SK-N-SH (cell line): ENCODE data around the gene EFCAB13. TPM values are rescaled to one million over a fixed set of nuclear protein-coding genes. Genes with fewer than 3 reads are reported as not detected.

Source experiments
- CTCF ChIA-PET: fragments of 300-600, 350-600 bp; formaldehyde crosslinking; extraction: SDS; loops from one replicate; lab custom pipeline; 2021; lab: Yijun Ruan, JAX
- POLR2A ChIA-PET: fragments of 350-600 bp; sonication (Branson Sonifier 250); formaldehyde crosslinking; extraction: SDS; loops from one replicate; lab custom pipeline; 2020; ENCODE audit warnings: antibody characterized with exemption, inconsistent platforms; lab: Yijun Ruan, JAX
- DNase-seq: peaks from one replicate; pipeline ENCODE4 v3.0.0; 2012
- H2AFZ ChIP-seq: fragments of 200-600 bp; sonication (generic); 2 replicates; pipeline ENCODE4 v1.8.1; 2016; ENCODE audit warnings: antibody characterized with exemption, mild to moderate bottlenecking, low read depth
- H3F3A ChIP-seq: fragments of 200-600 bp; sonication (generic); replicated peaks from 2 replicates; pipeline ENCODE3; 2016; ENCODE audit warnings: antibody characterized with exemption, mild to moderate bottlenecking; ENCODE audit not compliant: insufficient read depth
- H3K27ac ChIP-seq, 2 experiments: fragments of 200-500 bp in 1 of 2; fragments of 200-600 bp in 1 of 2; sonication (Bioruptor generic) in 1 of 2; sonication (generic), shearing (Covaris generic) in 1 of 2; 2 replicates each; pipeline versions ENCODE4 v1.5.1 to v1.6.1; 2014 to 2016; ENCODE audit warnings: low read depth in 2 of 2, inconsistent platforms in 1 of 2, low read length in 1 of 2, mild to moderate bottlenecking in 1 of 2, mixed read lengths in 1 of 2
- H3K27me3 ChIP-seq: fragments of 200-600 bp; sonication (generic), shearing (Covaris generic); 2 replicates; pipeline ENCODE4 v1.6.1; 2016; ENCODE audit warnings: mixed run types; ENCODE audit not compliant: insufficient read depth
- H3K36me3 ChIP-seq, 2 experiments: fragments of 200-500 bp in 1 of 2; fragments of 200-600 bp in 1 of 2; sonication (Bioruptor generic) in 1 of 2; sonication (generic) in 1 of 2; replicated peaks in 1 of 2; 2 replicates each; pipeline versions ENCODE3 to v1.5.1; 2014 to 2016; ENCODE audit warnings: low read length in 1 of 2, mild to moderate bottlenecking in 1 of 2; ENCODE audit not compliant: insufficient read depth in 2 of 2, control insufficient read depth in 1 of 2
- H3K4me1 ChIP-seq, 2 experiments: fragments of 200-500 bp in 1 of 2; fragments of 200-600 bp in 1 of 2; sonication (Bioruptor generic) in 1 of 2; sonication (generic), shearing (Covaris generic) in 1 of 2; 2 replicates each; pipeline versions ENCODE4 v1.5.1 to v1.6.1; 2014 to 2016; ENCODE audit warnings: low read depth in 1 of 2, low read length in 1 of 2, mixed run types in 1 of 2; ENCODE audit not compliant: insufficient read depth in 2 of 2, control insufficient read depth in 1 of 2
- H3K4me2 ChIP-seq: fragments of 200-600 bp; sonication (generic), shearing (Covaris generic); 2 replicates; pipeline ENCODE4 v1.6.1; 2017; ENCODE audit warnings: mixed run types
- H3K4me3 ChIP-seq, 2 experiments: fragments of 200-500 bp in 1 of 2; fragments of 200-600 bp in 1 of 2; sonication (Bioruptor generic) in 1 of 2; sonication (generic), shearing (Covaris generic) in 1 of 2; 2 replicates each; pipeline versions ENCODE4 v1.5.1 to v1.8.1; 2014 to 2016; ENCODE audit warnings: low read depth in 2 of 2, inconsistent platforms in 1 of 2, low read length in 1 of 2, mild to moderate bottlenecking in 1 of 2, mixed read lengths in 1 of 2, moderate library complexity in 1 of 2
- H3K79me2 ChIP-seq: fragments of 200-600 bp; sonication (generic); 2 replicates; pipeline ENCODE4 v1.8.1; 2017; ENCODE audit warnings: mild to moderate bottlenecking; ENCODE audit not compliant: insufficient read depth
- H3K9ac ChIP-seq: fragments of 200-600 bp; sonication (generic); 2 replicates; pipeline ENCODE4 v1.6.1; 2017; ENCODE audit warnings: mixed run types
- H3K9me2 ChIP-seq: fragments of 200-600 bp; sonication (generic); 2 replicates; pipeline ENCODE4 v1.6.1; 2017; ENCODE audit warnings: mixed run types
- H3K9me3 ChIP-seq: fragments of 200-600 bp; sonication (generic); 2 replicates; pipeline ENCODE4 v1.6.1; 2017; ENCODE audit warnings: mixed run types, mild to moderate bottlenecking, moderate library complexity
- H4K20me1 ChIP-seq: fragments of 200-600 bp; sonication (generic); 2 replicates; pipeline ENCODE4 v1.6.1; 2017; ENCODE audit warnings: mild to moderate bottlenecking, mixed run types; ENCODE audit not compliant: insufficient read depth
- CHD2 ChIP-seq: fragments of 150-350 bp; IDR thresholded peaks from 2 replicates; pipeline ENCODE4 v1.6.1; 2018; ENCODE audit warnings: low read length; ENCODE audit not compliant: partially characterized antibody
- CTCF ChIP-seq: fragments of 200-600 bp; sonication (generic); IDR thresholded peaks from 2 replicates; pipeline ENCODE4 v1.6.1; 2017; ENCODE audit warnings: antibody characterized with exemption, mild to moderate bottlenecking, moderate library complexity
- ELF1 ChIP-seq: IDR thresholded peaks from 2 replicates; pipeline ENCODE4 v1.4.0; 2012
- EP300 ChIP-seq, 2 experiments: IDR thresholded peaks; 2 replicates each; pipeline versions ENCODE4 v1.4.0 to v1.6.1; 2012; ENCODE audit warnings: borderline replicate concordance in 1 of 2, low read depth in 1 of 2, low read length in 1 of 2
- EZH2phosphoT487 ChIP-seq: fragments of 200-600 bp; sonication (generic); IDR thresholded peaks from 2 replicates; pipeline ENCODE4 v1.6.1; 2017; ENCODE audit warnings: low read depth, mixed run types, mild to moderate bottlenecking, antibody characterized with exemption, moderate library complexity, borderline replicate concordance
- FOXJ3 ChIP-seq: sonication (generic); formaldehyde crosslinking; IDR thresholded peaks from 2 replicates; pipeline ENCODE4 v1.5.1; 2020; ENCODE audit warnings: mild to moderate bottlenecking, missing genetic modification reagents
- FOXM1 ChIP-seq: IDR thresholded peaks from 2 replicates; pipeline ENCODE4 v1.4.0; 2012; ENCODE audit warnings: low read depth, mild to moderate bottlenecking
- GABPA ChIP-seq: IDR thresholded peaks from 2 replicates; pipeline ENCODE4 v1.4.0; 2012; ENCODE audit warnings: low read depth, mild to moderate bottlenecking
- GATA2 ChIP-seq: sonication (generic); formaldehyde crosslinking; IDR thresholded peaks from 2 replicates; pipeline ENCODE4 v1.5.0; 2020; ENCODE audit warnings: mild to moderate bottlenecking, missing genetic modification reagents
- IRF3 ChIP-seq: fragments of 150-350 bp; IDR thresholded peaks from 2 replicates; pipeline ENCODE4 v1.6.1; 2016; ENCODE audit warnings: mild to moderate bottlenecking, low read depth, low read length
- JUND ChIP-seq: IDR thresholded peaks from 2 replicates; pipeline ENCODE4 v1.4.0; 2012
- MEF2A ChIP-seq: IDR thresholded peaks from 2 replicates; pipeline ENCODE4 v1.4.0; 2012; ENCODE audit warnings: low read depth, borderline replicate concordance
- MXI1 ChIP-seq: IDR thresholded peaks from 2 replicates; pipeline ENCODE4 v1.6.1; 2012; ENCODE audit warnings: mild to moderate bottlenecking, low read depth, low read length, improper control_type of control experiment
- NFIC ChIP-seq: IDR thresholded peaks from 2 replicates; pipeline ENCODE4 v1.4.0; 2012; ENCODE audit warnings: borderline replicate concordance
- PBX3 ChIP-seq: IDR thresholded peaks from 2 replicates; pipeline ENCODE4; 2012
- POLR2AphosphoS5 ChIP-seq: IDR thresholded peaks from 2 replicates; pipeline ENCODE4 v1.6.1; 2012; ENCODE audit warnings: low read depth, low read length
- RAD21 ChIP-seq: IDR thresholded peaks from 2 replicates; pipeline ENCODE4 v1.6.1; 2012; ENCODE audit warnings: mild to moderate bottlenecking, low read length
- RCOR1 ChIP-seq: fragments of 150-350 bp; IDR thresholded peaks from 2 replicates; pipeline ENCODE4 v1.6.1; 2017; ENCODE audit warnings: antibody characterized with exemption, low read length
- RFX5 ChIP-seq: IDR thresholded peaks from 2 replicates; pipeline ENCODE4 v1.6.1; 2012; ENCODE audit warnings: mild to moderate bottlenecking, improper control_type of control experiment, low read length
- RXRA ChIP-seq: IDR thresholded peaks from 2 replicates; pipeline ENCODE4 v1.4.0; 2012; ENCODE audit warnings: low read depth, mild to moderate bottlenecking, borderline replicate concordance
- SIN3A ChIP-seq: IDR thresholded peaks from 2 replicates; pipeline ENCODE4 v1.6.1; 2012; ENCODE audit warnings: low read depth, mild to moderate bottlenecking, low read length, moderate library complexity, borderline replicate concordance
- SMC3 ChIP-seq: IDR thresholded peaks from 2 replicates; pipeline ENCODE4 v1.6.1; 2012; ENCODE audit warnings: low read depth, low read length, improper control_type of control experiment
- TAF1 ChIP-seq: IDR thresholded peaks from 2 replicates; pipeline ENCODE4 v1.6.1; 2012; ENCODE audit warnings: low read depth, mild to moderate bottlenecking, low read length, moderate library complexity, borderline replicate concordance
- TCF12 ChIP-seq: IDR thresholded peaks from 2 replicates; pipeline ENCODE4 v1.4.0; 2012
- YY1 ChIP-seq: IDR thresholded peaks from 2 replicates; pipeline ENCODE4 v1.4.0; 2012; ENCODE audit warnings: low read depth, mild to moderate bottlenecking
- ZBTB33 ChIP-seq: IDR thresholded peaks from 2 replicates; pipeline ENCODE4 v1.4.0; 2012; ENCODE audit warnings: low read depth, borderline replicate concordance
- WGBS: methylation state at CpG from one replicate; pipeline ENCODE4 v1.1.6; 2017; ENCODE audit warnings: low lambda C conversion rate; 5-methylcytosine and 5-hydroxymethylcytosine counted together
- polyA plus RNA-seq, 3 experiments: library from polyadenylated mRNA; depleted of rRNA; stranded (reverse); fragments of >200 nt; gene quantifications; 2 replicates each; pipeline ENCODE4 v1.2.3, GENCODE V29; 2012
- TF ChIP-seq, protein P1 (sequence below): IDR thresholded peaks from 2 replicates; pipeline ENCODE4 v1.4.0; 2012; ENCODE audit warnings: low read depth
- TF ChIP-seq, protein P2 (sequence below): IDR thresholded peaks from 2 replicates; pipeline ENCODE4 v1.4.0; 2012; ENCODE audit warnings: low read depth, borderline replicate concordance

Gene EFCAB13
- polyA plus RNA-seq, 1 of the 3 experiments (the other 2 are of a cell fraction): 0.16 TPM

DNA sequence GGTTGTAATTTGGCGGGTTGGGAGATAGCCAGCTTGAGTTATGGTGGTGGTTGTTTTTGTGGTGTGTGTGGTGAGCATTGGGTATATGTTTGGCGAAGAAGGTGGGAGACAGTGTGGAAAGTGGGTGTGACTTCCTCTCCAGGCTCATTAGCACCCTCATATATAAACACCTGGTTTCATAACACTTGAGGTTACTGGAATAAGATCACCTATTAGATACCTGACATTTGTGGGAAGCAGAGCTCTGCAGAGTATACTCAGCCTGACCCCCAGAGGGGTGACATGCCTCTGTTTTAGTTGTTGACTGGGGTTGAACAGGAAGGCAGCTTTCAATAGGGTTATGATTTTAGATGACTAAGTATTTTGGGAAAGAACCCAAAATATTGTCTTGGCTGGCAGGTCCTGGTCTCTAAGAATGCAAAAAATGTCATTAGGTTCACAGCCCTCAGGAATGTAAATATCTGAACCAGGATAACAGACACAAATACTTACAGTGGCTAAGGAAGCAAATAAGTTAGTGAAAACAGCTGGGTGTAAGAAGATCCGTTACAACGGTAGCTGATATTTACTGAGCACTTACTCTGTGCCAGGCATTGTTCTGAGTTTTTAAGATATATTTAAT, 18.3 kb upstream of the EFCAB13 start:
- 49% methylated on average over 4 of the region's 4 CpGs for WGBS
- TF ChIP-seq JUND: peak; percentile 81
- no peak for TF ChIP-seq GATA2
- peak; percentile 84 for TF ChIP-seq PBX3
- TF ChIP-seq MXI1: no peak
- TF ChIP-seq TAF1: peak; percentile 20; the same call in 1 of the 2 replicates
- peak; percentile 92 for TF ChIP-seq RXRA
- TF ChIP-seq ELF1: no peak
- TF ChIP-seq MEF2A: peak; percentile 69; the same call in 1 of the 2 replicates
- TF ChIP-seq CTCF: no peak
- no peak for TF ChIP-seq YY1
- no peak for TF ChIP-seq RFX5
- TF ChIP-seq IRF3: no peak
- TF ChIP-seq NFIC: peak; percentile 97
- TF ChIP-seq POLR2AphosphoS5: peak; percentile 70
- TF ChIP-seq EP300 (IDR thresholded peaks at IDR 0.05; ENCODE audit: borderline replicate concordance in 1 of 2, low read depth in 1 of 2, low read length in 1 of 2): peak in 1 of 2 experiments; percentile 84; a peak in 2 of 4 replicates
- 0 out of 2 replicates have a peak, but pooled peaks have one; percentile 13 for TF ChIP-seq GABPA
- peak; percentile 66; the same call in 1 of the 2 replicates for TF ChIP-seq SIN3A
- TF ChIP-seq ZBTB33: peak; percentile 75
- no peak for TF ChIP-seq RAD21
- no peak for TF ChIP-seq CHD2
- no peak for TF ChIP-seq EZH2phosphoT487
- no peak for TF ChIP-seq RCOR1
- TF ChIP-seq, protein P1, sequence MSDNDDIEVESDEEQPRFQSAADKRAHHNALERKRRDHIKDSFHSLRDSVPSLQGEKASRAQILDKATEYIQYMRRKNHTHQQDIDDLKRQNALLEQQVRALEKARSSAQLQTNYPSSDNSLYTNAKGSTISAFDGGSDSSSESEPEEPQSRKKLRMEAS: 0 out of 2 replicates have a peak, but pooled peaks have one; percentile 37
- peak; percentile 94; the same call in 1 of the 2 replicates for TF ChIP-seq TCF12
- TF ChIP-seq SMC3: no peak
- TF ChIP-seq, protein P2, sequence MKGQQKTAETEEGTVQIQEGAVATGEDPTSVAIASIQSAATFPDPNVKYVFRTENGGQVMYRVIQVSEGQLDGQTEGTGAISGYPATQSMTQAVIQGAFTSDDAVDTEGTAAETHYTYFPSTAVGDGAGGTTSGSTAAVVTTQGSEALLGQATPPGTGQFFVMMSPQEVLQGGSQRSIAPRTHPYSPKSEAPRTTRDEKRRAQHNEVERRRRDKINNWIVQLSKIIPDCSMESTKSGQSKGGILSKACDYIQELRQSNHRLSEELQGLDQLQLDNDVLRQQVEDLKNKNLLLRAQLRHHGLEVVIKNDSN: 0 out of 2 replicates have a peak, but pooled peaks have one; percentile 20
- TF ChIP-seq FOXM1: no peak; the same call in 1 of the 2 replicates
- no peak for TF ChIP-seq FOXJ3

More for the DNA sequence above, 18.3 kb upstream of the EFCAB13 start:
- ChIA-PET POLR2A (no interaction called here), CTCF (interaction anchor here (0.8 to 1.3 kb wide), 3 partner anchors 10 to 87 kb away, joined by 3 to 11 read pairs (median 4); no protein-coding TSS in a partner anchor)
- no peak overlapping the region for H3K4me3 ChIP-seq
- peak overlapping the region in 1 of 2 experiments; percentile 50; a peak in 2 of 4 replicates for H3K27ac ChIP-seq
- H3K79me2 ChIP-seq: no peaks in the 10 kb centered on the region
- no peaks in the 10 kb centered on the region for H4K20me1 ChIP-seq
- H3K27me3 ChIP-seq: no peaks in the 10 kb centered on the region
- H3K4me1 ChIP-seq: peaks cover 4 to 10% of the 10 kb centered on the region in 2 experiments; a peak in 2 of 4 replicates
- H3K9me3 ChIP-seq: peaks cover 5% of the 10 kb centered on the region; the same call in 1 of the 2 replicates
- H2AFZ ChIP-seq: no peak overlapping the region
- peak overlapping the region; percentile 43 for H3K4me2 ChIP-seq
- no peak overlapping the region for H3K9ac ChIP-seq
- no peak for DNase-seq
- H3K36me3 ChIP-seq: peaks cover 0 to 16% of the 10 kb centered on the region in 2 experiments
- H3F3A ChIP-seq: peaks cover 14% of the 10 kb centered on the region
- H3K9me2 ChIP-seq: no peaks in the 10 kb centered on the region
